ENCODE results near the gene MAPK13.

Gene MAPK13

DNA sequence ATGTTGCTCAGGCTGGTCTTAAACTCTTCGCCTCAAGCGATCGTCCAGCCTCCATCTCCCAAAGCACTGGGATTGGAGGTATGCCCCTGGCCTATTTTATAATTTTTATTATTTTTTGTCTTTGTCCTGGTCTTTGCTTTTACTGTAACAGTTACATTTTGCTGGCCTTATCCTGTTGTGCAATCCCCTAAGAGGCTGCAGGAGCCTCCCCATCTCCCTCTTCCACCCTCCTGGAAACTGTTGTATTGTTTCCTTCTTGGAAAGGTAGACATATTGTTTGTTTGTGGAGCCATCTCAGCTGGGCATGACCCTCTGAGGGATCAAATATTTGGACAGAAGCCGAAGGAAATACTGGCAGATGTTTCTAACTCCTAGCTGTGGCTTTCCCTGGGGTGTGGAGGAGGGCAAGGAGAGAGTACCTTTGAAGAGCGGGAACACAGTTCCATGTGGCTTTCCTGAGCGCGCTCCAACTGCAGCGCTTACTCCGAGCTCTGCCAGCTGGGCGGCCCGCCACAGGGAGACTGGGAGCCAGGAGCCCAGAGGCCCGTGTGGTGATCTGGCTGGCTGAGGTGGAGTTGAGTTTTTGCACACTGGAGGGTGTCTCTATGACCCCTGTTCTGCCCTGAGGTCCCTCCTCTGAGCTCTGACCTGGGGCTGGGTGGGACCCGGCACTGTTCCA, 4.9 kb downstream of the MAPK13 start:
- ATAC-seq: no peak
- TF ChIP-seq ISL1 (CRISPR knock-in tag; IDR thresholded peaks at IDR 0.05) (no peak), ZNF8 (CRISPR knock-in tag; IDR thresholded peaks at IDR 0.05) (no peak), TCF4 (CRISPR knock-in tag; IDR thresholded peaks at IDR 0.05; ENCODE audit: borderline replicate concordance) (no peak), GLIS3 (CRISPR knock-in tag; IDR thresholded peaks at IDR 0.05) (no peak), CSDC2 (CRISPR knock-in tag; IDR thresholded peaks at IDR 0.05) (no peak), ESRRG (CRISPR knock-in tag; IDR thresholded peaks at IDR 0.05) (no peak), ARNTL (CRISPR knock-in tag; IDR thresholded peaks at IDR 0.05; ENCODE audit: borderline replicate concordance, low read depth) (no peak), ZC3H10 (CRISPR knock-in tag; IDR thresholded peaks at IDR 0.05) (no peak), ZNF565 (CRISPR knock-in tag; conservative IDR thresholded peaks at IDR 0.05; ENCODE audit: low read depth) (no peak)
- TF ChIP-seq, protein P1, sequence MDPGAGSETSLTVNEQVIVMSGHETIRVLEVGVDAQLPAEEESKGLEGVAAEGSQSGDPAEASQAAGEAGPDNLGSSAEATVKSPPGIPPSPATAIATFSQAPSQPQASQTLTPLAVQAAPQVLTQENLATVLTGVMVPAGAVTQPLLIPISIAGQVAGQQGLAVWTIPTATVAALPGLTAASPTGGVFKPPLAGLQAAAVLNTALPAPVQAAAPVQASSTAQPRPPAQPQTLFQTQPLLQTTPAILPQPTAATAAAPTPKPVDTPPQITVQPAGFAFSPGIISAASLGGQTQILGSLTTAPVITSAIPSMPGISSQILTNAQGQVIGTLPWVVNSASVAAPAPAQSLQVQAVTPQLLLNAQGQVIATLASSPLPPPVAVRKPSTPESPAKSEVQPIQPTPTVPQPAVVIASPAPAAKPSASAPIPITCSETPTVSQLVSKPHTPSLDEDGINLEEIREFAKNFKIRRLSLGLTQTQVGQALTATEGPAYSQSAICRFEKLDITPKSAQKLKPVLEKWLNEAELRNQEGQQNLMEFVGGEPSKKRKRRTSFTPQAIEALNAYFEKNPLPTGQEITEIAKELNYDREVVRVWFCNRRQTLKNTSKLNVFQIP (CRISPR knock-in tag; IDR thresholded peaks at IDR 0.05; ENCODE audit: borderline replicate concordance, low read depth): no peak

DNA sequence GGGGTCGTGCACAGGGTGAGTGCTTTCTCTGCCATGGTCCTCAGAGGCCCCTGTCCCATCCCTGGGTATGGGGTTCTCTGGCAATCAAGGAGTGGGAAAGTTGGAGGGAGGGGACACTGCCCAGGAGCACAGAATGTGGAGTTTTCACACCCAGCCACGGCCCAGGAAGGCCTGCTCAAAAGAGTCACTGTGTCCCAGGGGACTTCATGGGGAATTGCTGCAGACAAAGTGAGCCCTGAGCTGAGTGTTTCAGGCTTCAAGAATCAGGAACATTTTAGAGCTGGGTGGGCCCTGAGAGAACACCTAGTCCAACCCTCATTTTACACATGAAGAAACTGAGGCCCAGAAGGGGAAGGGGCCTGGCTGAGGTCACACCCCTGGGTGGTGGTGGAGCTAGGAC, 5.7 kb downstream of the MAPK13 start:
- ATAC-seq: no peak
- TF ChIP-seq ZNF70 (CRISPR knock-in tag; IDR thresholded peaks at IDR 0.05): no peak
- TF ChIP-seq ZC3H10 (CRISPR knock-in tag; IDR thresholded peaks at IDR 0.05): no peak
- no peak for TF ChIP-seq PPARA (CRISPR knock-in tag; IDR thresholded peaks at IDR 0.05; ENCODE audit: borderline replicate concordance)
- no peak for TF ChIP-seq ZFP3 (CRISPR knock-in tag; IDR thresholded peaks at IDR 0.05)
- TF ChIP-seq, protein P2, sequence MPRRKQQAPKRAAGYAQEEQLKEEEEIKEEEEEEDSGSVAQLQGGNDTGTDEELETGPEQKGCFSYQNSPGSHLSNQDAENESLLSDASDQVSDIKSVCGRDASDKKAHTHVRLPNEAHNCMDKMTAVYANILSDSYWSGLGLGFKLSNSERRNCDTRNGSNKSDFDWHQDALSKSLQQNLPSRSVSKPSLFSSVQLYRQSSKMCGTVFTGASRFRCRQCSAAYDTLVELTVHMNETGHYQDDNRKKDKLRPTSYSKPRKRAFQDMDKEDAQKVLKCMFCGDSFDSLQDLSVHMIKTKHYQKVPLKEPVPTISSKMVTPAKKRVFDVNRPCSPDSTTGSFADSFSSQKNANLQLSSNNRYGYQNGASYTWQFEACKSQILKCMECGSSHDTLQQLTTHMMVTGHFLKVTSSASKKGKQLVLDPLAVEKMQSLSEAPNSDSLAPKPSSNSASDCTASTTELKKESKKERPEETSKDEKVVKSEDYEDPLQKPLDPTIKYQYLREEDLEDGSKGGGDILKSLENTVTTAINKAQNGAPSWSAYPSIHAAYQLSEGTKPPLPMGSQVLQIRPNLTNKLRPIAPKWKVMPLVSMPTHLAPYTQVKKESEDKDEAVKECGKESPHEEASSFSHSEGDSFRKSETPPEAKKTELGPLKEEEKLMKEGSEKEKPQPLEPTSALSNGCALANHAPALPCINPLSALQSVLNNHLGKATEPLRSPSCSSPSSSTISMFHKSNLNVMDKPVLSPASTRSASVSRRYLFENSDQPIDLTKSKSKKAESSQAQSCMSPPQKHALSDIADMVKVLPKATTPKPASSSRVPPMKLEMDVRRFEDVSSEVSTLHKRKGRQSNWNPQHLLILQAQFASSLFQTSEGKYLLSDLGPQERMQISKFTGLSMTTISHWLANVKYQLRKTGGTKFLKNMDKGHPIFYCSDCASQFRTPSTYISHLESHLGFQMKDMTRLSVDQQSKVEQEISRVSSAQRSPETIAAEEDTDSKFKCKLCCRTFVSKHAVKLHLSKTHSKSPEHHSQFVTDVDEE (CRISPR knock-in tag; IDR thresholded peaks at IDR 0.05): no peak
- TF ChIP-seq PATZ1 (CRISPR knock-in tag; IDR thresholded peaks at IDR 0.05; ENCODE audit: borderline replicate concordance): no peak
- no peak for TF ChIP-seq SNAI2 (CRISPR knock-in tag; IDR thresholded peaks at IDR 0.05)
- TF ChIP-seq RARB (CRISPR knock-in tag; IDR thresholded peaks at IDR 0.05): no peak
- TF ChIP-seq ESRRG (CRISPR knock-in tag; IDR thresholded peaks at IDR 0.05): no peak
- no peak for TF ChIP-seq ISL1 (CRISPR knock-in tag; IDR thresholded peaks at IDR 0.05)
- no peak for TF ChIP-seq CSDC2 (CRISPR knock-in tag; IDR thresholded peaks at IDR 0.05)
- no peak for TF ChIP-seq TOX (CRISPR knock-in tag; IDR thresholded peaks at IDR 0.05; ENCODE audit: borderline replicate concordance)
- no peak for TF ChIP-seq ZFP30 (CRISPR knock-in tag; IDR thresholded peaks at IDR 0.05)
- TF ChIP-seq ZNF8 (CRISPR knock-in tag; IDR thresholded peaks at IDR 0.05): no peak
- TF ChIP-seq ZNF565 (CRISPR knock-in tag; conservative IDR thresholded peaks at IDR 0.05; ENCODE audit: low read depth): no peak
- TF ChIP-seq, protein P1 (CRISPR knock-in tag; IDR thresholded peaks at IDR 0.05; ENCODE audit: borderline replicate concordance, low read depth): no peak

DNA sequence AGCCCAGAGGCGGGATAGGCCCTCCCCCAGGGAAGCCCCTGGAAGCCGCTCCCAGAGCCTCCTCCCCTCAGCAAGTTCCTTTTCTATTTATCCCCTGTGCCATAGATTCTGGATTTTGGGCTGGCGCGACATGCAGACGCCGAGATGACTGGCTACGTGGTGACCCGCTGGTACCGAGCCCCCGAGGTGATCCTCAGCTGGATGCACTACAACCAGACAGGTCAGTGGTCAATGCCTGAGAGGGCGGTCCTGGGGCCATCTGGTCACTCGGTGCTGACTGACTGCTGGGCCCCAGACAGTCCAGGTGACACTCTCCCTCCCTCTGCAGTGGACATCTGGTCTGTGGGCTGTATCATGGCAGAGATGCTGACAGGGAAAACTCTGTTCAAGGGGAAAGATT, 6.2 kb downstream of the MAPK13 start:
- no peak for ATAC-seq
- TF ChIP-seq PPARA (CRISPR knock-in tag; IDR thresholded peaks at IDR 0.05; ENCODE audit: borderline replicate concordance): no peak
- no peak for TF ChIP-seq TOX (CRISPR knock-in tag; IDR thresholded peaks at IDR 0.05; ENCODE audit: borderline replicate concordance)
- no peak for TF ChIP-seq ZNF8 (CRISPR knock-in tag; IDR thresholded peaks at IDR 0.05)
- TF ChIP-seq CSDC2 (CRISPR knock-in tag; IDR thresholded peaks at IDR 0.05): no peak
- TF ChIP-seq, protein P3, sequence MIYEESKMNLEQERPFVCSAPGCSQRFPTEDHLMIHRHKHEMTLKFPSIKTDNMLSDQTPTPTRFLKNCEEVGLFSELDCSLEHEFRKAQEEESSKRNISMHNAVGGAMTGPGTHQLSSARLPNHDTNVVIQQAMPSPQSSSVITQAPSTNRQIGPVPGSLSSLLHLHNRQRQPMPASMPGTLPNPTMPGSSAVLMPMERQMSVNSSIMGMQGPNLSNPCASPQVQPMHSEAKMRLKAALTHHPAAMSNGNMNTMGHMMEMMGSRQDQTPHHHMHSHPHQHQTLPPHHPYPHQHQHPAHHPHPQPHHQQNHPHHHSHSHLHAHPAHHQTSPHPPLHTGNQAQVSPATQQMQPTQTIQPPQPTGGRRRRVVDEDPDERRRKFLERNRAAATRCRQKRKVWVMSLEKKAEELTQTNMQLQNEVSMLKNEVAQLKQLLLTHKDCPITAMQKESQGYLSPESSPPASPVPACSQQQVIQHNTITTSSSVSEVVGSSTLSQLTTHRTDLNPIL (CRISPR knock-in tag; IDR thresholded peaks at IDR 0.05; ENCODE audit: low read depth): no peak
- no peak for TF ChIP-seq ZFP30 (CRISPR knock-in tag; IDR thresholded peaks at IDR 0.05)
- TF ChIP-seq OSR1 (CRISPR knock-in tag; IDR thresholded peaks at IDR 0.05): no peak
- no peak for TF ChIP-seq SNAI2 (CRISPR knock-in tag; IDR thresholded peaks at IDR 0.05)
- TF ChIP-seq, protein P1 (CRISPR knock-in tag; IDR thresholded peaks at IDR 0.05; ENCODE audit: borderline replicate concordance, low read depth): no peak
- TF ChIP-seq ZFP3 (CRISPR knock-in tag; IDR thresholded peaks at IDR 0.05): no peak
- TF ChIP-seq PATZ1 (CRISPR knock-in tag; IDR thresholded peaks at IDR 0.05; ENCODE audit: borderline replicate concordance): no peak
- TF ChIP-seq TCF4 (CRISPR knock-in tag; IDR thresholded peaks at IDR 0.05; ENCODE audit: borderline replicate concordance): no peak
- no peak for TF ChIP-seq ESRRG (CRISPR knock-in tag; IDR thresholded peaks at IDR 0.05)
- TF ChIP-seq BACH2 (CRISPR knock-in tag; IDR thresholded peaks at IDR 0.05; ENCODE audit: borderline replicate concordance): no peak
- TF ChIP-seq ZNF70 (CRISPR knock-in tag; IDR thresholded peaks at IDR 0.05): no peak

Measured in SK-N-SH treated with all-trans-retinoic acid at 6 μM for 48 hours (cell line).